Testis (tissue), 2 donors: ENCODE measurements around the gene KIAA1671.

Experiments used
- POLR2A ChIP-seq: fragments of 450-650 bp; IDR thresholded peaks from one replicate; pipeline ENCODE4 v1.6.1; 2017; ENCODE audit warnings: antibody characterized with exemption, mild to moderate bottlenecking, moderate library complexity
- TF ChIP-seq, protein P1 (sequence below), 3 experiments: fragments of 450-650 bp in 2 of 3; fragments of 200-600 bp in 1 of 3; sonication (generic) in 1 of 3; IDR thresholded peaks; one replicate each; pipeline ENCODE4 v1.5.1; 2016 to 2019; ENCODE audit warnings: antibody characterized with exemption in 3 of 3, mild to moderate bottlenecking in 2 of 3, moderate library complexity in 1 of 3

DNA sequence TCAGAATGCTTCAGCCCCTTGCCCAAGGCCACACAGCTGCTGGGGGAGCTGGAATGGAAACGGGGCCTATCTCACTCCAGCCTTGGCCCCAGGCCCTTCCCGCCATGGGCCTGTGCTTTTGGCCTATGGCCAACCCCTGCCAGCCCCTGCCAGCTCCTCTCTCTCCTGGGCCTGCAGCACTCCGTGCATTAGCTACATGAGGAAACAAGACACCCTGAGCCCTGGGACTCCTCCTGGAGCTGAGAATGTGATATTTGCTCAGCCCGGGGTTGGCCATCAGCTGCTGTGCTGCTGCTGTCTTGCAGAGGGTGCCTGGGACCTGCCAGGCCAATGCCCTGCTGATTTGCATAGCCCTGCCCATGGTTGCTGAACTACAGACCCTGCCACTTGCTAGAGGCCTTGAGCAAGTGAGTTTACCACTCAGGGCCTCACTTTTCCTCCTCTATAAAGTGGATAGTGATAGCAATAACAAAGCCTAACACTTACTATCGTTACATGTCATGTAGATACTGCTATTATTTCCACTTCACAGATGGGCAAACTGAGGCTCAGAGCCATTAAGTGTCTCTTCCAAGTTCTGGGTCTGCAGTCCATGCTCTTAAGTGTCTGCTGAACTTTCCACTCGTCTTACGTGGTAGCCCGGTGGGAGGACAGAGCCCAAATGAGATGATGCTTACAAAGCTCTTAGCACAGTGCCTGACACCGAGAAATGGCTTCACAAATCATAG, 99.6 kb downstream of the KIAA1671 start:
- TF ChIP-seq, protein P1, sequence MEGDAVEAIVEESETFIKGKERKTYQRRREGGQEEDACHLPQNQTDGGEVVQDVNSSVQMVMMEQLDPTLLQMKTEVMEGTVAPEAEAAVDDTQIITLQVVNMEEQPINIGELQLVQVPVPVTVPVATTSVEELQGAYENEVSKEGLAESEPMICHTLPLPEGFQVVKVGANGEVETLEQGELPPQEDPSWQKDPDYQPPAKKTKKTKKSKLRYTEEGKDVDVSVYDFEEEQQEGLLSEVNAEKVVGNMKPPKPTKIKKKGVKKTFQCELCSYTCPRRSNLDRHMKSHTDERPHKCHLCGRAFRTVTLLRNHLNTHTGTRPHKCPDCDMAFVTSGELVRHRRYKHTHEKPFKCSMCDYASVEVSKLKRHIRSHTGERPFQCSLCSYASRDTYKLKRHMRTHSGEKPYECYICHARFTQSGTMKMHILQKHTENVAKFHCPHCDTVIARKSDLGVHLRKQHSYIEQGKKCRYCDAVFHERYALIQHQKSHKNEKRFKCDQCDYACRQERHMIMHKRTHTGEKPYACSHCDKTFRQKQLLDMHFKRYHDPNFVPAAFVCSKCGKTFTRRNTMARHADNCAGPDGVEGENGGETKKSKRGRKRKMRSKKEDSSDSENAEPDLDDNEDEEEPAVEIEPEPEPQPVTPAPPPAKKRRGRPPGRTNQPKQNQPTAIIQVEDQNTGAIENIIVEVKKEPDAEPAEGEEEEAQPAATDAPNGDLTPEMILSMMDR (IDR thresholded peaks at IDR 0.05), result no peak
- no peak for TF ChIP-seq POLR2A
